HG03439 (cell line): ENCODE data around the gene SMIM1.

Experiments used
- ATAC-seq: cut with Tn5 transposase; IDR thresholded peaks from one replicate; pipeline ENCODE4 v1.9.1; 2021; ENCODE audit warnings: mild to moderate bottlenecking, moderate library complexity; ENCODE audit not compliant: unreplicated experiment

SMIM1 gene

DNA sequence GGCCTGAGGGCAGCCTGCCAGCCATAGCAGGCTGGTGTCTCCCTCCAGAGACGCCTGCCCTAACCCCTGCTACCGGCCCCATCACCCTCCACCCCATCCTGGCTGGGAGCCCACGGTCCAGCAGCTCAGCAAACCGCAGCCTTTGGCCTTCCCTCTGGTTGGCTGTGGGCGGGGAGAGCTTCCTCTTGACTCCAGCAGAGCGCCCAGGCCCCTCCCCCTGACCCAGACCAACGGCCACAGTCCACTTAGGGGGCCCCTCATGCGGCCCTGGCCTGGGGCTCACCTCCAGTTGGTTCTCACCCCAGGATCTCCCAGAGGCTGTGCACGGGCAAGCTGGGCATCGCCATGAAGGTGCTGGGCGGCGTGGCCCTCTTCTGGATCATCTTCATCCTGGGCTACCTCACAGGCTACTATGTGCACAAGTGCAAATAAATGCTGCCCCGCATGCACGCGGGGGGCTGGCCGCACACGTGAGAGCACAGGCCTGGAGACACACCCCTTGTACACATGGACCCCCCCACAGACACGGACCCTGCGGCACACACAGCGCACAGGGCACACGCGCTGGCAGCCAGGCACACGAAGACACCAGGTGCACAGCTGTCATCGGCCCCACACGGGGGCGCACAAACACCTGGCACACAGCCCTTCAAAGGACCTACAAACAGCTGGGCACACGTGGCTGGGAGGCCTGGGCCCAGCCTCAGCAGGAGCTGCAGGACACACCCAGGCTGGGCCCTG lies 3.1 kb downstream of the SMIM1 start:
- no peak for ATAC-seq

GRCh38 chr1:3776231-3776961 lies 3.8 kb downstream of the SMIM1 start:
- ATAC-seq = no peak

- ATAC-seq = no peak
Measured at GRCh38 chr1:3777078-3777547, 4.6 kb downstream of the SMIM1 start.

- ATAC-seq = no peak
Measured at GRCh38 chr1:3777647-3778589, 5.4 kb downstream of the SMIM1 start.

GRCh38 chr1:3778590-3779264 lies 6.2 kb downstream of the SMIM1 start:
- no peak for ATAC-seq

- no peak for ATAC-seq
Measured at GRCh38 chr1:3779265-3779911, 6.8 kb downstream of the SMIM1 start.

- no peak for ATAC-seq
Measured at GRCh38 chr1:3779912-3780416, 7.4 kb downstream of the SMIM1 start.

GRCh38 chr1:3780901-3781300 lies 8.4 kb downstream of the SMIM1 start:
- ATAC-seq = no peak

DNA sequence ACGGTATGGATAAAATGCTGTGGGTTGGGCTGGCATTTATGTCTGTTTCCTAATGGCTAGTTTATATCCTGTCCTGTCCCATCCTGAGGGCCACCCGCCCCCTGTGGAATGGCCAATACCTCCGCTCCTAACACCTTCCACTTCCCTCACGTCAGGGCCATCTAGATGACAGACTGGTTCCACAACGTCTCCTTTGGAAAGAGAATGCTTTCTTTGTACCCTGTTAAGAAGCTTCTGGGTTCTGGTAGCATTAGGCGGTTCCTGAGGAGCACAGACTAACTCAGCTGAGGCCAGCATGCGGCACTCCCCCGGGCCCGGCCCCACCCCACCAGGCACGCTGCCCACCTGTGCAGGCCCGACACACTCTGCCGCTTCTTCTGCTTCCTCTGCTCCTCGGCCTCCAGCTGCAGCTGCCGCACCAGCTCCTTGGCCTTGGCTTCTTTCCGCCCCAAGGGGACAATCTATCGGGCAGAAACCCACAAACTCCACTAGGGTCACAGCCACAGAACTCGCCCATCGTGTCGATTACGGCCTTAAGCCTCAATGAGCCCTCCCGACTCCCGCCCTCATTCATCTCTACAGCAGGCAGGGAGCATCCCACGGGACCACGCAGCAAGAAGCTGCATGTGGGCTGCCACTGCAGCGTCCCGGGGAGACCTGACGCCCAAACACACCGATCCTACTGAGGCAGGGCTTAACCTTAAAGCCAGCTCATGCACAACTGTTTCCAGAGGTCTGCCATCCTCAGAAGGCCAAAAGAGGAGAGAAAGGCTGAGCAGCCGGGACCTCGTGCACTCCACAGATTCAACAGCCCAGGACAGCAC lies 11.3 kb downstream of the SMIM1 start:
- ATAC-seq = no peak

- no peak for ATAC-seq
Measured at GRCh38 chr1:3785045-3785444, 12.5 kb downstream of the SMIM1 start.

GRCh38 chr1:3785456-3786157 lies 13.1 kb downstream of the SMIM1 start:
- ATAC-seq = no peak

DNA sequence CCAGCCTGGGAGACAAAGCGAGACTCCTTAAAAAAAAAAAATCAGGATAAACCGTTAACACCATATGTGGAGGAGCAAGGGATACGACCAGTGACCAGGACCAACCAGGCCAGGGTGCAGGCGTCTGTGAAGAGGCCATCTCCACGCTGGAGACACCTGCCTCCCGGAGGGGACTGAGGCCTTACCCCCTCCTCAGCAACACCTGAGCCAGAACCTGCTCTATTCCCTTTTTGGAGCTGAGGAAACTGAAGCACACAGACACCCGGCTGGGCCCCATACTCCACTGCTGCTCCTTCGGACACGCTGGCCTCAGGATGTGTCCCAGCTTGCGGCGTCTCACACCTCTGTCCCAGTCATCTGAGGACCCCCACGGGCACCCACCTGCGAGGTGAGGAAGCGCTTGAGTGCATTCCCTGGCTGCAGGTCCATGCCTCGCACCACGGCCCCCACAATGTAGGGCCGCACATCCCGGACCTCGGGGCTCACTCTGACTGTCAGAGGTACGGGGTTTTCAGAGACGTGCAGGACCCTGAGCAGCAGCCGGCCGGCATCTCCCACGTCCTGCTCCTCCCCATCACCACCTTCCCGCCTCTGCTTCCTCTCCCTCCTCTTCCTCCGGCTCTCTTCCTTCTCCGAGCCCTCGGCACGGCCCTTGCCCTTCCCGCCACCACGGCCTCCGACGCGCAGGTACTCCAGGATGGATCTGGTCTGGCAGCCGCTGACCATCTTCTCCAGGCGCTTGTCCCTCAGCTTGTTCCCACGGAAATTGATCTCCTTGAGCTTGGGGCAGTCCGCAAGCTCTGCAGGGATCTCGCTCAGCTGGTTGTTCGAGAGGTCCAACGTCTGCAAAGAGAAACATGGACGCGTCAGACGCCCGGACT lies 14.2 kb downstream of the SMIM1 start:
- ATAC-seq = no peak

DNA sequence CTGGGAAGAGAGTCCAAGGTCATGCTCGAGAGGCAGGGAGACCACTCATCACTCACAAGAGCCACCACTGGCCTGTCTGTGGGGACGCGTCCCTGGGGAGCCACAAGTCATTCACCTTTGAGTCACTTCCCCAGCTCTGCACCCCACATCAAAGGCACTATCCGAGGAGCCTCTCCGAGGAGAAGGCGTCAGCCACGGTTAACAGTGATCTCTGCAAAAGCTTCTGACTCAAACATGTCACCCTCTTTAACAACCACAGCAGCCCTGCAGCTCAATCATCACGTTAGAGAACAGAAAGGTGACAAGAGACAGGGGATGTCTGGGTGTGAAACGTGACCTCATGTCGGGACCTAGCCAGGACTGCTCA lies 14.8 kb downstream of the SMIM1 start:
- ATAC-seq = no peak

- no peak for ATAC-seq
Measured at GRCh38 chr1:3787745-3788605, 15.4 kb downstream of the SMIM1 start.

DNA sequence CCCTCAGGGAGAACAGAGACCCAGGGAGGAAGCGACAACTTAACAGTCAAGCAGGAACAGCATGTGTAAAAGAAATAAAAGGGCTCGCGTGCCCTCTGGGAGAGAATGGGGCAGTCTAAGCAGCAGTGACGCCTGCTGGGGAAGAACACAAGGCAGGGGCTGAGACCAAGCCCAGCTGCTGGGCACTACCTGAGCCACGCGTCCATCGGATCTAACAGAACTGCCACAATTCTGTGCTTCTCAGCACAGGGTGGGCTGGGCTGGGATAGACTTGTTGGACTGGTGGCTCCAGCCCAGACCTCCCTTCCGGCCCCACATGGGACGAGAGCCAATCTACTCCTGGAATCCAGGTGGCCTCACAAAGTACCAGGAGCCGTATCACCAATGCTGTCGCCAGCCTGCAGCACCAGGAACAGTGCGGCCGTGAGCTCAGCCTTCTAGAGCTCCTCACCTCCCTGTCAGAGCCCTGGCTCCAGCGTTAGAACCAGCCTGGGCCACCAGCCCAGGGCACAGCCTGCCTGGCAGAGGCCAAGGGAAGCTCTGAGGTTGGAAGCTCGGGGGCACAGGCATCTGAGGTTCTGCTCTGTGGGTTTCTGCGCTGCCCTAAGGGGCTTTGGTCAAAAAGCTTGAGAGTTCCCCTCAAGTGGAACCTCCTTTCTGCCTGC lies 16.3 kb downstream of the SMIM1 start:
- no peak for ATAC-seq
